Measurements from ENCODE around the gene SLC25A39.

The SLC25A39 gene

GRCh38 chr17:44352828-44353671 is 28.4 kb upstream of the SLC25A39 start:
- no peak for TF ChIP-seq CTCF (IDR thresholded peaks at IDR 0.05; ENCODE audit: insufficient read depth, low read depth, low read length, missing control alignments)
- no peak for DNase-seq (ENCODE audit: low read depth)
- H3K4me3 ChIP-seq (ENCODE audit: low read length): no peak overlapping the region

- DNase-seq (ENCODE audit: low read depth): no peak
- no peak for TF ChIP-seq CTCF (IDR thresholded peaks at IDR 0.05; ENCODE audit: insufficient read depth, low read depth, low read length, missing control alignments)
- H3K4me3 ChIP-seq (ENCODE audit: low read length): no peak overlapping the region
These were observed 27.6 kb upstream of the SLC25A39 start for GRCh38 chr17:44351961-44352827.

- no peak overlapping the region for H3K4me3 ChIP-seq (ENCODE audit: low read length)
- DNase-seq (ENCODE audit: low read depth): no peak
- no peak for TF ChIP-seq CTCF (IDR thresholded peaks at IDR 0.05; ENCODE audit: insufficient read depth, low read depth, low read length, missing control alignments)
These were observed 26.8 kb upstream of the SLC25A39 start for GRCh38 chr17:44351464-44351863.

- no peak overlapping the region for H3K4me3 ChIP-seq (ENCODE audit: low read length)
- peak; percentile 70 for DNase-seq (ENCODE audit: low read depth)
- peak; percentile 82 for TF ChIP-seq CTCF (IDR thresholded peaks at IDR 0.05; ENCODE audit: insufficient read depth, low read depth, low read length, missing control alignments)
These were observed 26.2 kb upstream of the SLC25A39 start for GRCh38 chr17:44350733-44351226.

- no peak for TF ChIP-seq CTCF (IDR thresholded peaks at IDR 0.05; ENCODE audit: insufficient read depth, low read depth, low read length, missing control alignments)
- DNase-seq (ENCODE audit: low read depth): no peak
- no peak overlapping the region for H3K4me3 ChIP-seq (ENCODE audit: low read length)
These were observed 25.0 kb upstream of the SLC25A39 start for GRCh38 chr17:44349553-44350070.

- H3K4me3 ChIP-seq (ENCODE audit: low read length): no peak overlapping the region
- TF ChIP-seq CTCF (IDR thresholded peaks at IDR 0.05; ENCODE audit: insufficient read depth, low read depth, low read length, missing control alignments): no peak
- DNase-seq (ENCODE audit: low read depth): no peak
These were observed 24.4 kb upstream of the SLC25A39 start for GRCh38 chr17:44348988-44349364.
